ENCODE results near the gene CELA2B.

CELA2B gene

DNA sequence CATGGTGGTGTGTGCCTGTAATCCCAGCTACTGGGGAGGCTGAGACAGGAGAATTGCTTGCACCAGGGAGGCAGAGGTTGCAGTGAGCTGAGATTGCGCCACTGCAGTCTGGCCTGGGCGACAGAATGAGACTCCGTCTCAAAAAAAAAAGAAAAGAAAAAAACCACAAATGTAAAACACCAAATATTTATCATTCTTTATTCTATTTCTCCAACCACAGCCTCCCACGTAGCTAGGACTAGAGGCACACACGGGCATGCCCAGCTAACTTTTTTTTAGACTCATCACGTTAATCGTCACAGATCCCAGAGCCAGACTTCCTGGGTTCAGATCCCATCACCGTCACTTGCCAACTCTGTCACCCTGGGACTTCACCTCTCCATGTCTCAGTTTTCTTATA is 64.3 kb downstream of the CELA2B start:
- H3K27ac ChIP-seq = no peak overlapping the region
- TF ChIP-seq, protein P1, sequence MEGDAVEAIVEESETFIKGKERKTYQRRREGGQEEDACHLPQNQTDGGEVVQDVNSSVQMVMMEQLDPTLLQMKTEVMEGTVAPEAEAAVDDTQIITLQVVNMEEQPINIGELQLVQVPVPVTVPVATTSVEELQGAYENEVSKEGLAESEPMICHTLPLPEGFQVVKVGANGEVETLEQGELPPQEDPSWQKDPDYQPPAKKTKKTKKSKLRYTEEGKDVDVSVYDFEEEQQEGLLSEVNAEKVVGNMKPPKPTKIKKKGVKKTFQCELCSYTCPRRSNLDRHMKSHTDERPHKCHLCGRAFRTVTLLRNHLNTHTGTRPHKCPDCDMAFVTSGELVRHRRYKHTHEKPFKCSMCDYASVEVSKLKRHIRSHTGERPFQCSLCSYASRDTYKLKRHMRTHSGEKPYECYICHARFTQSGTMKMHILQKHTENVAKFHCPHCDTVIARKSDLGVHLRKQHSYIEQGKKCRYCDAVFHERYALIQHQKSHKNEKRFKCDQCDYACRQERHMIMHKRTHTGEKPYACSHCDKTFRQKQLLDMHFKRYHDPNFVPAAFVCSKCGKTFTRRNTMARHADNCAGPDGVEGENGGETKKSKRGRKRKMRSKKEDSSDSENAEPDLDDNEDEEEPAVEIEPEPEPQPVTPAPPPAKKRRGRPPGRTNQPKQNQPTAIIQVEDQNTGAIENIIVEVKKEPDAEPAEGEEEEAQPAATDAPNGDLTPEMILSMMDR (conservative IDR thresholded peaks at IDR 0.05) = no peak
- no peak for TF ChIP-seq ZFX (IDR thresholded peaks at IDR 0.05)
